HepG2 (cell line): ENCODE data around the gene NOX3. TPM values are rescaled to one million over a fixed set of nuclear protein-coding genes. Genes with fewer than 3 reads are reported as not detected.

Experiments
- ATAD3A ChIP-seq: sonication (generic); formaldehyde crosslinking; IDR thresholded peaks from 2 replicates; pipeline ENCODE4 v1.4.0; 2020; ENCODE audit warnings: missing genetic modification reagents
- ATRX ChIP-seq: sonication (generic); formaldehyde crosslinking; IDR thresholded peaks from 2 replicates; pipeline ENCODE4 v1.4.0; 2020; ENCODE audit warnings: missing genetic modification reagents, borderline replicate concordance
- DNMT3B ChIP-seq: conservative IDR thresholded peaks from 2 replicates; pipeline ENCODE4 v1.6.1; 2016; ENCODE audit warnings: missing biosample characterization, control low read depth
- FOXA1 ChIP-seq, 2 experiments: fragments of 450-650 bp in 1 of 2; sonication (generic) in 1 of 2; formaldehyde crosslinking in 1 of 2; IDR thresholded peaks; 2 replicates each; pipeline versions ENCODE4 v1.4.0 to v1.6.1; 2016 to 2020; ENCODE audit warnings: missing genetic modification reagents in 1 of 2
- GABPA ChIP-seq, 2 experiments: IDR thresholded peaks; 2 replicates each; pipeline ENCODE4 v1.6.1; 2011 to 2016; ENCODE audit warnings: low read depth in 2 of 2, low read length in 1 of 2, missing biosample characterization in 1 of 2, missing genetic modification characterization in 1 of 2
- HMGXB3 ChIP-seq: sonication (generic); formaldehyde crosslinking; IDR thresholded peaks from 2 replicates; pipeline ENCODE4 v1.4.0; 2020; ENCODE audit warnings: missing genetic modification reagents, borderline replicate concordance
- HOXA9 ChIP-seq: sonication (generic); formaldehyde crosslinking; IDR thresholded peaks from 2 replicates; pipeline ENCODE4 v1.8.1; 2022; ENCODE audit warnings: missing genetic modification reagents, mild to moderate bottlenecking, moderate library complexity, borderline replicate concordance
- MXI1 ChIP-seq: IDR thresholded peaks from 3 replicates; pipeline ENCODE4 v1.6.1; 2012; ENCODE audit warnings: low read depth, low read length, inconsistent platforms, borderline replicate concordance
- NFIC ChIP-seq: IDR thresholded peaks from 2 replicates; pipeline ENCODE4 v1.6.1; 2012; ENCODE audit warnings: mild to moderate bottlenecking, low read length, inconsistent platforms
- PPARG ChIP-seq: conservative IDR thresholded peaks from 2 replicates; pipeline ENCODE4 v1.6.1; 2016; ENCODE audit warnings: missing biosample characterization, missing genetic modification reagents
- PRDM10 ChIP-seq: sonication (generic); formaldehyde crosslinking; IDR thresholded peaks from 2 replicates; pipeline ENCODE4 v1.4.0; 2020; ENCODE audit warnings: low read depth, missing genetic modification reagents
- SKI ChIP-seq: fragments of 450-650 bp; IDR thresholded peaks from one replicate; pipeline ENCODE4 v1.6.1; 2018; ENCODE audit warnings: mild to moderate bottlenecking; ENCODE audit not compliant: partially characterized antibody
- SOX6 ChIP-seq, 2 experiments: fragments of 450-650 bp in 1 of 2; sonication (generic) in 1 of 2; formaldehyde crosslinking in 1 of 2; IDR thresholded peaks; 2 replicates each; pipeline versions ENCODE4 v1.4.0 to v1.6.1; 2017 to 2020; ENCODE audit warnings: antibody characterized with exemption in 1 of 2, mild to moderate bottlenecking in 1 of 2, missing genetic modification reagents in 1 of 2
- SYNCRIP ChIP-seq: fragments of 200-400 bp; formaldehyde crosslinking; IDR thresholded peaks from 2 replicates; pipeline ENCODE4 v1.6.1; 2018; ENCODE audit warnings: mild to moderate bottlenecking, low read depth, low read length; ENCODE audit not compliant: insufficient read depth
- TFAP4 ChIP-seq: sonication (generic); IDR thresholded peaks from 2 replicates; pipeline ENCODE4 v1.6.1; 2016; ENCODE audit warnings: low read depth, borderline replicate concordance
- ZMAT5 ChIP-seq: sonication (generic); formaldehyde crosslinking; IDR thresholded peaks from 2 replicates; pipeline ENCODE4 v1.5.0; 2020; ENCODE audit warnings: mild to moderate bottlenecking, low read depth, missing genetic modification reagents, borderline replicate concordance
- ZNF251 ChIP-seq: sonication (generic); formaldehyde crosslinking; IDR thresholded peaks from 2 replicates; pipeline ENCODE4 v1.9.0; 2021; ENCODE audit warnings: mild to moderate bottlenecking, missing genetic modification reagents
- ZNF282 ChIP-seq: fragments of 450-650 bp; IDR thresholded peaks from 2 replicates; pipeline ENCODE4 v1.6.1; 2018; ENCODE audit not compliant: partially characterized antibody
- ZNF724P ChIP-seq: sonication (generic); formaldehyde crosslinking; IDR thresholded peaks from 2 replicates; pipeline ENCODE4 v1.8.0; 2022; ENCODE audit warnings: missing genetic modification reagents, borderline replicate concordance
- polyA plus RNA-seq, 8 experiments: library from polyadenylated mRNA; depleted of rRNA in 3 of 8; stranded (reverse) in 7 of 8; unstranded in 1 of 8; fragments of >200 nt; fragmentation: Illumina TruSeq in 4 of 8; extraction: Trizol in 4 of 8; gene quantifications; 2 replicates each; pipeline versions ENCODE4 v1.2.1 to v1.2.3, GENCODE V29; 2011 to 2016; ENCODE audit warnings: low read depth in 4 of 8, missing spikeins in 1 of 8, mixed read lengths in 1 of 8; ENCODE audit not compliant: insufficient read depth in 1 of 8
- total RNA-seq, 5 experiments: library from RNA; depleted of rRNA; stranded (reverse); fragments of >200 nt; fragmentation: Illumina TruSeq; extraction: Trizol; gene quantifications; 2 replicates each; pipeline ENCODE4 v1.2.3, GENCODE V29; 2016; ENCODE audit warnings: low read depth in 1 of 5

Gene NOX3
- total and polyA plus RNA-seq, 2 of the 13 experiments (the other 11 are each of a cell fraction or from before 2014, with no cell fraction given) = 0.09 to 0.18 TPM

- TF ChIP-seq PRDM10 (CRISPR knock-in tag) (peak; percentile 86), FOXA1 (IDR thresholded peaks at IDR 0.05) (0 out of 2 replicates have a peak, but pooled peaks have one; percentile 8), FOXA1 (CRISPR knock-in tag; IDR thresholded peaks at IDR 0.05) (peak; percentile 98), ZNF251 (CRISPR knock-in tag) (0 out of 2 replicates have a peak, but pooled peaks have one; percentile 76), HMGXB3 (CRISPR knock-in tag) (peak; percentile 72; the same call in 1 of the 2 replicates), HOXA9 (CRISPR knock-in tag) (peak; percentile 92; the same call in 1 of the 2 replicates), PPARG (peak; percentile 98), SYNCRIP (no peak), ZNF282 (no peak), DNMT3B (peak; percentile 95; the same call in 1 of the 2 replicates), ZNF724P (peak; percentile 46), MXI1 (peak; percentile 26; the same call in 1 of the 3 replicates), ATRX (no peak), SOX6 (IDR thresholded peaks at IDR 0.05) (no peak), SOX6 (CRISPR knock-in tag; IDR thresholded peaks at IDR 0.05) (peak; percentile 100), SKI (peak; percentile 84), ZMAT5 (no peak), ATAD3A (CRISPR knock-in tag) (no peak), TFAP4 (peak; percentile 89), GABPA (IDR thresholded peaks at IDR 0.05; ENCODE audit: low read depth, low read length) (no peak), GABPA (CRISPR knock-in tag; IDR thresholded peaks at IDR 0.05; ENCODE audit: low read depth) (peak; percentile 75), NFIC (peak; percentile 100)
Measured at GRCh38 chr6:155399062-155399744, 56.4 kb downstream of the NOX3 start (continued).
